Measurements from ENCODE around the gene CER1.
A peak's percentile ranks its signal among the peaks of the same experiment; 100 is the strongest.
"Not testable (repeated sequence)": the region's sequence is repeated elsewhere in the genome, so short reads cannot be mapped to it uniquely, and the experiment has no call there.

Gene CER1

GRCh38 chr9:14710804-14711203, 11.7 kb downstream of the CER1 start:
- no peak for TF ChIP-seq TAF1 (IDR thresholded peaks at IDR 0.05; ENCODE audit: borderline replicate concordance, low read depth, low read length)
- DNase-seq (ENCODE audit: insufficient read length) (no peak), FAIRE-seq (no peak)

GRCh38 chr9:14706530-14707140, 15.9 kb downstream of the CER1 start:
- FAIRE-seq (peak; percentile 44), DNase-seq (ENCODE audit: insufficient read length) (no peak)
- TF ChIP-seq TAF1 (IDR thresholded peaks at IDR 0.05; ENCODE audit: borderline replicate concordance, low read depth, low read length) (no peak), POLR2A (IDR thresholded peaks at IDR 0.05; ENCODE audit: low read depth, low read length) (no peak), POLR2AphosphoS5 (IDR thresholded peaks at IDR 0.05; ENCODE audit: low read depth, low read length) (no peak)

- TF ChIP-seq TAF1 (IDR thresholded peaks at IDR 0.05; ENCODE audit: borderline replicate concordance, low read depth, low read length): no peak
- no peak for TF ChIP-seq POLR2A (IDR thresholded peaks at IDR 0.05; ENCODE audit: low read depth, low read length)
- no peak for TF ChIP-seq POLR2AphosphoS5 (IDR thresholded peaks at IDR 0.05; ENCODE audit: low read depth, low read length)
These were observed 17.5 kb downstream of the CER1 start for GRCh38 chr9:14705079-14705478.

GRCh38 chr9:14704281-14704680, 18.3 kb downstream of the CER1 start:
- FAIRE-seq: no peak
- no peak for DNase-seq (ENCODE audit: insufficient read length)
- no peak for TF ChIP-seq TAF1 (IDR thresholded peaks at IDR 0.05; ENCODE audit: borderline replicate concordance, low read depth, low read length)
- no peak for TF ChIP-seq POLR2A (IDR thresholded peaks at IDR 0.05; ENCODE audit: low read depth, low read length)
- TF ChIP-seq POLR2AphosphoS5 (IDR thresholded peaks at IDR 0.05; ENCODE audit: low read depth, low read length): no peak

More at GRCh38 chr9:14705079-14705478, 17.5 kb downstream of the CER1 start:
- DNase-seq (ENCODE audit: insufficient read length): no peak
- FAIRE-seq: no peak

- FAIRE-seq: no peak
These were observed 20.3 kb downstream of the CER1 start for GRCh38 chr9:14702200-14702720.

GRCh38 chr9:14693251-14693861, 29.2 kb downstream of the CER1 start, which contains the start of gene ZDHHC21:
Gene ZDHHC21 (minus strand): TSS chr9:14693432. CDS start chr9:14674340, 19,092 bp downstream.
- FAIRE-seq: peak; percentile 80

More at GRCh38 chr9:14702200-14702720, 20.3 kb downstream of the CER1 start:
- TF ChIP-seq TAF1 (IDR thresholded peaks at IDR 0.05; ENCODE audit: borderline replicate concordance, low read depth, low read length): no peak
- no peak for TF ChIP-seq POLR2A (IDR thresholded peaks at IDR 0.05; ENCODE audit: low read depth, low read length)
- DNase-seq (ENCODE audit: insufficient read length): no peak

GRCh38 chr9:14692470-14693250, 29.9 kb downstream of the CER1 start:
- TF ChIP-seq POLR2A (IDR thresholded peaks at IDR 0.05; ENCODE audit: low read depth, low read length) (no peak), TAF1 (IDR thresholded peaks at IDR 0.05; ENCODE audit: borderline replicate concordance, low read depth, low read length) (no peak), POLR2AphosphoS5 (IDR thresholded peaks at IDR 0.05; ENCODE audit: low read depth, low read length) (no peak)
- FAIRE-seq (no peak), DNase-seq (ENCODE audit: insufficient read length) (no peak)

More at GRCh38 chr9:14693251-14693861, 29.2 kb downstream of the CER1 start, which contains the start of gene ZDHHC21:
- peak; percentile 67 for DNase-seq (ENCODE audit: insufficient read length)
- TF ChIP-seq POLR2A (IDR thresholded peaks at IDR 0.05; ENCODE audit: low read depth, low read length) (peak; percentile 83; the same call in 1 of the 2 replicates), POLR2AphosphoS5 (IDR thresholded peaks at IDR 0.05; ENCODE audit: low read depth, low read length) (peak; percentile 47; the same call in 1 of the 2 replicates), TAF1 (IDR thresholded peaks at IDR 0.05; ENCODE audit: borderline replicate concordance, low read depth, low read length) (no peak)

- DNase-seq (ENCODE audit: insufficient read length) (no peak), FAIRE-seq (peak; percentile 90)
- no peak for TF ChIP-seq TAF1 (IDR thresholded peaks at IDR 0.05; ENCODE audit: borderline replicate concordance, low read depth, low read length)
- TF ChIP-seq POLR2A (IDR thresholded peaks at IDR 0.05; ENCODE audit: low read depth, low read length): no peak
- no peak for TF ChIP-seq POLR2AphosphoS5 (IDR thresholded peaks at IDR 0.05; ENCODE audit: low read depth, low read length)
These were observed 31.4 kb downstream of the CER1 start for GRCh38 chr9:14690948-14691730.

- no peak for DNase-seq (ENCODE audit: insufficient read length)
- TF ChIP-seq TAF1 (IDR thresholded peaks at IDR 0.05; ENCODE audit: borderline replicate concordance, low read depth, low read length) (no peak), POLR2AphosphoS5 (IDR thresholded peaks at IDR 0.05; ENCODE audit: low read depth, low read length) (no peak), POLR2A (IDR thresholded peaks at IDR 0.05; ENCODE audit: low read depth, low read length) (no peak)
- FAIRE-seq: no peak
These were observed 35.4 kb downstream of the CER1 start for GRCh38 chr9:14687042-14687719.

GRCh38 chr9:14686168-14686567, 36.4 kb downstream of the CER1 start:
- FAIRE-seq (no peak), DNase-seq (ENCODE audit: insufficient read length) (no peak)
- TF ChIP-seq POLR2AphosphoS5 (IDR thresholded peaks at IDR 0.05; ENCODE audit: low read depth, low read length): no peak
- TF ChIP-seq TAF1 (IDR thresholded peaks at IDR 0.05; ENCODE audit: borderline replicate concordance, low read depth, low read length): no peak
- no peak for TF ChIP-seq POLR2A (IDR thresholded peaks at IDR 0.05; ENCODE audit: low read depth, low read length)

GRCh38 chr9:14682616-14683015, 39.9 kb downstream of the CER1 start:
- not testable (repeated sequence) for DNase-seq (ENCODE audit: insufficient read length); FAIRE-seq
